Nucleus accumbens (tissue), 56 donors: ENCODE data around the gene PDE3B.
"Not testable (repeated sequence)": the region's sequence is repeated elsewhere in the genome, so short reads cannot be mapped to it uniquely, and the experiment has no call there.

ENCODE experiments used
- DNase-seq, 56 donors: peaks; one replicate each; lab custom pipeline; 2025; lab: John Stamatoyannopoulos, UW

The PDE3B gene

GRCh38 chr11:14789879-14790484 is 146.4 kb downstream of the PDE3B start:
- no peak for DNase-seq

- DNase-seq: no peak
Observed at GRCh38 chr11:14793546-14793945, 149.9 kb downstream of the PDE3B start.

- DNase-seq: not testable (repeated sequence)
Observed at GRCh38 chr11:14796028-14796427, 152.4 kb downstream of the PDE3B start.

- DNase-seq: no peak
Observed at GRCh38 chr11:14803846-14804245, 160.2 kb downstream of the PDE3B start.

GRCh38 chr11:14809466-14809865 is 165.9 kb downstream of the PDE3B start:
- DNase-seq: no peak

- no peak for DNase-seq
Observed at GRCh38 chr11:14812757-14813156, 169.2 kb downstream of the PDE3B start.

- no peak for DNase-seq
Observed at GRCh38 chr11:14813516-14813915, 169.9 kb downstream of the PDE3B start.

- DNase-seq: no peak
Observed at GRCh38 chr11:14818779-14819178, 175.2 kb downstream of the PDE3B start.

- DNase-seq: no peak
Observed at GRCh38 chr11:14819596-14819995, 176.0 kb downstream of the PDE3B start.

- DNase-seq: no peak
Observed at GRCh38 chr11:14821031-14821430, 177.4 kb downstream of the PDE3B start.

- DNase-seq: no peak
Observed at GRCh38 chr11:14826600-14826999, 183.0 kb downstream of the PDE3B start.

GRCh38 chr11:14835496-14836492 is 192.2 kb downstream of the PDE3B start:
- DNase-seq: no peak

- DNase-seq: no peak
Observed at GRCh38 chr11:14842002-14842401, 198.4 kb downstream of the PDE3B start.

- no peak for DNase-seq
Observed at GRCh38 chr11:14852571-14853177, 209.1 kb downstream of the PDE3B start.

- DNase-seq: no peak
Observed at GRCh38 chr11:14854057-14854456, 210.5 kb downstream of the PDE3B start.

- DNase-seq: no peak
Observed at GRCh38 chr11:14855890-14856289, 212.3 kb downstream of the PDE3B start.

GRCh38 chr11:14857621-14858020 is 214.0 kb downstream of the PDE3B start:
- no peak for DNase-seq

- no peak for DNase-seq
Observed at GRCh38 chr11:14858404-14858803, 214.8 kb downstream of the PDE3B start.

GRCh38 chr11:14860511-14860910 is 216.9 kb downstream of the PDE3B start:
- DNase-seq: no peak

- no peak for DNase-seq
Observed at GRCh38 chr11:14861680-14862079, 218.1 kb downstream of the PDE3B start.

GRCh38 chr11:14863775-14864174 is 220.2 kb downstream of the PDE3B start:
- not testable (repeated sequence) for DNase-seq
